CD8-positive, alpha-beta memory T cell (primary cell): ENCODE data around the gene TECTA. TPM values are rescaled to one million over a fixed set of nuclear protein-coding genes. Genes with fewer than 3 reads are reported as not detected.

ENCODE experiments used
- CTCF ChIA-PET: fragments of 350-600 bp; sonication (Branson Sonifier 250); formaldehyde crosslinking; loops from one replicate; lab custom pipeline; 2021; ENCODE audit warnings: antibody characterized with exemption; lab: Charles Lee
- POLR2A ChIA-PET: fragments of 350-600 bp; sonication (Branson Sonifier 250); formaldehyde crosslinking; loops from one replicate; lab custom pipeline; 2021; ENCODE audit warnings: antibody characterized with exemption; lab: Charles Lee
- DNase-seq, 5 donors: peaks; one replicate each; pipeline versions ENCODE4 v3.0.0 to v3.0.0-alpha.2; 2020 to 2022; ENCODE audit warnings: mixed read lengths in 1 of 5
- H3K27ac ChIP-seq: one replicate; pipeline ENCODE4 v1.7.0; 2013; ENCODE audit warnings: low read depth, mild to moderate bottlenecking, low read length, moderate library complexity
- H3K27me3 ChIP-seq: 2 replicates; pipeline ENCODE4 v1.7.0; 2013; ENCODE audit warnings: low read length, mild to moderate bottlenecking; ENCODE audit not compliant: insufficient read depth, poor library complexity, severe bottlenecking
- H3K36me3 ChIP-seq: 2 replicates; pipeline ENCODE4 v1.7.0; 2013; ENCODE audit warnings: mild to moderate bottlenecking, low read length, moderate library complexity; ENCODE audit not compliant: insufficient read depth
- H3K4me1 ChIP-seq: 2 replicates; pipeline ENCODE4 v1.7.0; 2013; ENCODE audit warnings: mild to moderate bottlenecking, low read length, moderate library complexity; ENCODE audit not compliant: insufficient read depth
- H3K4me3 ChIP-seq: 2 replicates; pipeline ENCODE4 v1.7.0; 2013; ENCODE audit warnings: mild to moderate bottlenecking, low read length
- H3K9me3 ChIP-seq: 2 replicates; pipeline ENCODE4 v1.7.0; 2013; ENCODE audit warnings: mild to moderate bottlenecking, low read length
- H3K27ac Mint-ChIP-seq, 8 donors: one replicate each; pipeline ENCODE4 v1.8.0; 2020 to 2021; ENCODE audit warnings: mixed read lengths in 8 of 8, mild to moderate bottlenecking in 6 of 8, inconsistent platforms in 3 of 8, moderate library complexity in 3 of 8
- H3K27me3 Mint-ChIP-seq, 2 donors: one replicate each; pipeline ENCODE4 v1.8.0; 2020 to 2021; ENCODE audit warnings: mixed read lengths in 2 of 2, mild to moderate bottlenecking in 1 of 2, moderate library complexity in 1 of 2
- H3K36me3 Mint-ChIP-seq, 3 donors: one replicate each; pipeline ENCODE4 v1.8.0; 2020 to 2021; ENCODE audit warnings: mixed read lengths in 3 of 3, inconsistent platforms in 1 of 3, mild to moderate bottlenecking in 1 of 3
- H3K4me1 Mint-ChIP-seq, 3 donors: one replicate each; pipeline ENCODE4 v1.8.0; 2020 to 2021; ENCODE audit warnings: mixed read lengths in 3 of 3, inconsistent platforms in 1 of 3, mild to moderate bottlenecking in 1 of 3
- H3K4me3 Mint-ChIP-seq, 7 donors: one replicate each; pipeline ENCODE4 v1.8.0; 2020 to 2021; ENCODE audit warnings: mixed read lengths in 7 of 7, mild to moderate bottlenecking in 6 of 7, moderate library complexity in 4 of 7, inconsistent platforms in 2 of 7
- H3K9me3 Mint-ChIP-seq, 5 donors: one replicate each; pipeline ENCODE4 v1.8.0; 2020 to 2022; ENCODE audit warnings: mixed read lengths in 5 of 5, mild to moderate bottlenecking in 3 of 5, moderate library complexity in 2 of 5, inconsistent platforms in 1 of 5
- polyA plus RNA-seq: library from polyadenylated mRNA; unstranded; fragments of 300-500 nt; fragmentation: Illumina TruSeq; gene quantifications from one replicate; pipeline ENCODE4 v1.2.3, GENCODE V29; 2021
- total RNA-seq, 2 experiments: library from RNA; stranded (reverse); gene quantifications; one replicate each; pipeline ENCODE4 v1.2.3, GENCODE V29; 2021

Gene TECTA
- total and polyA plus RNA-seq, 3 experiments from 2014 or later, result 0.29 to 0.39 TPM; not detected in 1

GRCh38 chr11:121179306-121179705 lies 78.3 kb downstream of the TECTA start:
- ChIA-PET CTCF (no interaction called here), POLR2A (no interaction called here)
- Mint-ChIP-seq H3K4me1 (no peaks in the 10 kb centered on the region), H3K9me3 (peaks cover 26 to 44% (median 42%) of the 10 kb centered on the region in 5 donors), H3K36me3 (peaks cover 0 to 6% (median 5%) of the 10 kb centered on the region in 3 donors), H3K27me3 (peaks cover 7 to 16% of the 10 kb centered on the region in 2 donors), H3K4me3 (no peak overlapping the region), H3K27ac (no peak overlapping the region)
- Histone ChIP-seq H3K27ac (no peak overlapping the region), H3K36me3 (no peaks in the 10 kb centered on the region), H3K4me3 (no peak overlapping the region), H3K9me3 (no peaks in the 10 kb centered on the region), H3K4me1 (no peaks in the 10 kb centered on the region), H3K27me3 (no peaks in the 10 kb centered on the region)
- no peak for DNase-seq

GRCh38 chr11:121180183-121180582 lies 79.1 kb downstream of the TECTA start:
- Histone ChIP-seq H3K9me3 (no peaks in the 10 kb centered on the region), H3K27me3 (no peaks in the 10 kb centered on the region), H3K4me3 (no peak overlapping the region), H3K36me3 (no peaks in the 10 kb centered on the region), H3K4me1 (no peaks in the 10 kb centered on the region), H3K27ac (no peak overlapping the region)
- ChIA-PET CTCF (no interaction called here), POLR2A (no interaction called here)
- no peak overlapping the region for H3K27ac Mint-ChIP-seq
- peaks cover 0 to 6% (median 5%) of the 10 kb centered on the region in 3 donors for H3K36me3 Mint-ChIP-seq
- no peaks in the 10 kb centered on the region for H3K4me1 Mint-ChIP-seq
- peaks cover 11 to 19% of the 10 kb centered on the region in 2 donors for H3K27me3 Mint-ChIP-seq
- peaks cover 26 to 44% (median 40%) of the 10 kb centered on the region in 5 donors for H3K9me3 Mint-ChIP-seq
- DNase-seq, result no peak
- H3K4me3 Mint-ChIP-seq, result no peak overlapping the region

GRCh38 chr11:121188776-121189175 lies 87.7 kb downstream of the TECTA start:
- Histone ChIP-seq H3K4me1 (no peaks in the 10 kb centered on the region), H3K4me3 (no peak overlapping the region), H3K27me3 (no peaks in the 10 kb centered on the region), H3K36me3 (no peaks in the 10 kb centered on the region), H3K9me3 (no peaks in the 10 kb centered on the region), H3K27ac (no peak overlapping the region)
- Mint-ChIP-seq H3K4me3 (no peak overlapping the region), H3K27me3 (peaks cover 19 to 38% of the 10 kb centered on the region in 2 donors), H3K9me3 (peaks cover 0 to 3% (median 0%) of the 10 kb centered on the region in 5 donors), H3K36me3 (no peaks in the 10 kb centered on the region), H3K27ac (no peak overlapping the region), H3K4me1 (no peaks in the 10 kb centered on the region)
- CTCF ChIA-PET, result no interaction called here
- DNase-seq, result no peak
- POLR2A ChIA-PET, result no interaction called here

- Mint-ChIP-seq H3K27ac (no peak overlapping the region), H3K9me3 (no peaks in the 10 kb centered on the region), H3K4me1 (peaks cover 0 to 5% (median 3%) of the 10 kb centered on the region in 3 donors), H3K36me3 (no peaks in the 10 kb centered on the region), H3K27me3 (peaks cover 18 to 55% of the 10 kb centered on the region in 2 donors), H3K4me3 (peak overlapping the region in 1 of 7 donors; percentile 43)
- ChIA-PET CTCF (no interaction called here), POLR2A (no interaction called here)
- H3K27ac ChIP-seq, result no peak overlapping the region
- no peaks in the 10 kb centered on the region for H3K36me3 ChIP-seq
- H3K27me3 ChIP-seq, result peaks cover 8% of the 10 kb centered on the region
- no peak overlapping the region for H3K4me3 ChIP-seq
- no peaks in the 10 kb centered on the region for H3K9me3 ChIP-seq
- DNase-seq, result no peak
- no peaks in the 10 kb centered on the region for H3K4me1 ChIP-seq
Measured at GRCh38 chr11:121191818-121192217, 90.8 kb downstream of the TECTA start.

GRCh38 chr11:121194731-121195596 lies 93.9 kb downstream of the TECTA start:
- H3K4me3 ChIP-seq, result no peak overlapping the region
- Mint-ChIP-seq H3K4me1 (peaks cover 0 to 5% (median 3%) of the 10 kb centered on the region in 3 donors), H3K4me3 (no peak overlapping the region), H3K36me3 (no peaks in the 10 kb centered on the region), H3K9me3 (no peaks in the 10 kb centered on the region), H3K27me3 (peaks cover 20 to 51% of the 10 kb centered on the region in 2 donors), H3K27ac (no peak overlapping the region)
- H3K36me3 ChIP-seq, result no peaks in the 10 kb centered on the region
- no peak overlapping the region for H3K27ac ChIP-seq
- H3K9me3 ChIP-seq, result no peaks in the 10 kb centered on the region
- DNase-seq, result peak; percentile 17 to 63 (median 33)
- ChIA-PET CTCF (interaction anchor here (0.8 to 2.0 kb wide), 10 partner anchors 8 to 684 kb away, joined by 3 to 15 read pairs (median 4); no protein-coding TSS in a partner anchor), POLR2A (no interaction called here)
- no peaks in the 10 kb centered on the region for H3K4me1 ChIP-seq
- H3K27me3 ChIP-seq, result peaks cover 8% of the 10 kb centered on the region

- Histone ChIP-seq H3K4me3 (no peak overlapping the region), H3K9me3 (no peaks in the 10 kb centered on the region), H3K36me3 (no peaks in the 10 kb centered on the region), H3K4me1 (no peaks in the 10 kb centered on the region), H3K27ac (no peak overlapping the region), H3K27me3 (peaks cover 8% of the 10 kb centered on the region)
- Mint-ChIP-seq H3K9me3 (no peaks in the 10 kb centered on the region), H3K4me1 (peaks cover 0 to 5% (median 3%) of the 10 kb centered on the region in 3 donors), H3K4me3 (no peak overlapping the region), H3K36me3 (no peaks in the 10 kb centered on the region), H3K27me3 (peaks cover 15 to 37% of the 10 kb centered on the region in 2 donors), H3K27ac (no peak overlapping the region)
- ChIA-PET CTCF (no interaction called here), POLR2A (no interaction called here)
- no peak for DNase-seq
Measured at GRCh38 chr11:121198491-121198890, 97.4 kb downstream of the TECTA start.

GRCh38 chr11:121199516-121199915 lies 98.5 kb downstream of the TECTA start:
- Mint-ChIP-seq H3K4me1 (peaks cover 0 to 5% (median 3%) of the 10 kb centered on the region in 3 donors), H3K27ac (no peak overlapping the region), H3K9me3 (no peaks in the 10 kb centered on the region), H3K4me3 (no peak overlapping the region), H3K36me3 (no peaks in the 10 kb centered on the region), H3K27me3 (peaks cover 15 to 28% of the 10 kb centered on the region in 2 donors)
- POLR2A ChIA-PET, result no interaction called here
- H3K27ac ChIP-seq, result no peak overlapping the region
- no peaks in the 10 kb centered on the region for H3K4me1 ChIP-seq
- H3K4me3 ChIP-seq, result no peak overlapping the region
- CTCF ChIA-PET, result no interaction called here
- no peak for DNase-seq
- no peaks in the 10 kb centered on the region for H3K9me3 ChIP-seq
- no peaks in the 10 kb centered on the region for H3K36me3 ChIP-seq
- peaks cover 8% of the 10 kb centered on the region for H3K27me3 ChIP-seq

GRCh38 chr11:121206810-121207209 lies 105.8 kb downstream of the TECTA start:
- no peaks in the 10 kb centered on the region for H3K36me3 Mint-ChIP-seq
- H3K4me1 ChIP-seq, result no peaks in the 10 kb centered on the region
- no peaks in the 10 kb centered on the region for H3K36me3 ChIP-seq
- ChIA-PET POLR2A (no interaction called here), CTCF (interaction anchor here (3.8 kb wide), 1 partner anchor 12 kb away, joined by 15 read pairs; no protein-coding TSS in a partner anchor)
- H3K4me1 Mint-ChIP-seq, result no peaks in the 10 kb centered on the region
- no peak for DNase-seq
- no peaks in the 10 kb centered on the region for H3K27me3 ChIP-seq
- peaks cover 6 to 33% of the 10 kb centered on the region in 2 donors for H3K27me3 Mint-ChIP-seq
- H3K9me3 ChIP-seq, result no peaks in the 10 kb centered on the region
- H3K9me3 Mint-ChIP-seq, result no peaks in the 10 kb centered on the region
- H3K4me3 ChIP-seq, result no peak overlapping the region
- no peak overlapping the region for H3K27ac Mint-ChIP-seq
- no peak overlapping the region for H3K27ac ChIP-seq
- H3K4me3 Mint-ChIP-seq, result no peak overlapping the region
